K562 (cell line): ENCODE data around the gene KRTAP10-8. TPM values are rescaled to one million over a fixed set of nuclear protein-coding genes. Genes with fewer than 3 reads are reported as not detected.

Experiments used
- ARNT ChIP-seq, 2 experiments: fragments of 450-650 bp; IDR thresholded peaks; 2 replicates each; pipeline ENCODE4 v1.6.1; 2016; ENCODE audit warnings: mild to moderate bottlenecking in 1 of 2
- DIDO1 ChIP-seq: fragments of 450-650 bp; IDR thresholded peaks from 2 replicates; pipeline ENCODE4 v1.6.1; 2016; ENCODE audit warnings: low read depth, missing biosample characterization, missing genetic modification characterization
- POLR2AphosphoS5 ChIP-seq: IDR thresholded peaks from 2 replicates; pipeline ENCODE4 v1.6.1; 2011; ENCODE audit warnings: mild to moderate bottlenecking, low read depth, low read length, moderate library complexity; ENCODE audit not compliant: control insufficient read depth, insufficient read depth
- TEAD2 ChIP-seq: fragments of 450-650 bp; IDR thresholded peaks from 2 replicates; pipeline ENCODE4 v1.6.1; 2016; ENCODE audit warnings: missing genetic modification characterization, control low read depth, missing compliant biosample characterization
- TRIM24 ChIP-seq, 2 experiments: fragments of 450-650 bp; IDR thresholded peaks; 2 replicates each; pipeline ENCODE4 v1.6.1; 2016
- ZNF133 ChIP-seq: fragments of 250-450 bp; sonication (Bioruptor Pico); IDR thresholded peaks from 2 replicates; pipeline ENCODE4 v1.4.0; 2020; ENCODE audit warnings: mild to moderate bottlenecking
- ZNF165 ChIP-seq: fragments of 250-450 bp; sonication (Bioruptor Pico); IDR thresholded peaks from 2 replicates; pipeline ENCODE4 v1.4.0; 2020; ENCODE audit warnings: borderline replicate concordance
- polyA plus RNA-seq, 8 experiments: library from polyadenylated mRNA; depleted of rRNA in 4 of 8; stranded (reverse) in 5 of 8; unstranded in 3 of 8; fragments of >200 nt; fragmentation: Nextera tagmentation in 2 of 8; fragmentation: Illumina TruSeq in 1 of 8; extraction: Ambion mirVana in 2 of 8; extraction: Trizol in 1 of 8; gene quantifications; 2 replicates each; pipeline versions ENCODE4 v1.2.1 to v1.2.3, GENCODE V29; 2011 to 2014; ENCODE audit warnings: inconsistent platforms in 1 of 8, missing spikeins in 1 of 8
- total RNA-seq, 7 experiments: library from RNA; depleted of rRNA in 6 of 7; stranded (reverse); fragments of >200 nt in 6 of 7; fragmentation: Illumina TruSeq in 2 of 7; extraction: Trizol in 2 of 7; gene quantifications; 2 replicates each; pipeline versions ENCODE4 v1.2.1 to v1.2.3, GENCODE V29; 2011 to 2021; ENCODE audit warnings: low replicate concordance in 1 of 7
- TF ChIP-seq, protein P1 (sequence below): fragments of 450-650 bp; IDR thresholded peaks from 2 replicates; pipeline ENCODE4 v1.6.1; 2016; ENCODE audit warnings: mild to moderate bottlenecking, moderate library complexity
- TF ChIP-seq, protein P2 (sequence below), 2 experiments: fragments of 250-450 bp in 1 of 2; fragments of 450-650 bp in 1 of 2; sonication (Bioruptor Pico) in 1 of 2; IDR thresholded peaks; 2 replicates each; pipeline versions ENCODE4 v1.6.1 to v1.8.0; 2016 to 2021; ENCODE audit warnings: mild to moderate bottlenecking in 2 of 2, moderate library complexity in 2 of 2, missing compliant biosample characterization in 1 of 2, missing genetic modification characterization in 1 of 2
- TF ChIP-seq, protein P3 (sequence below): sonication (generic); formaldehyde crosslinking; IDR thresholded peaks from 2 replicates; pipeline ENCODE4 v1.8.1; 2022; ENCODE audit warnings: missing genetic modification reagents
- TF ChIP-seq, protein P4 (sequence below), 2 experiments: fragments of 450-650 bp in 1 of 2; sonication (generic) in 1 of 2; formaldehyde crosslinking in 1 of 2; IDR thresholded peaks in 1 of 2; conservative IDR thresholded peaks in 1 of 2; 2 replicates each; pipeline versions ENCODE4 v1.6.1 to v1.8.1; 2016 to 2023; ENCODE audit warnings: mild to moderate bottlenecking in 2 of 2, moderate library complexity in 2 of 2, inconsistent platforms in 1 of 2, missing genetic modification reagents in 1 of 2

KRTAP10-8 gene
- total and polyA plus RNA-seq, 9 of the 15 experiments (the other 6 are each of a cell fraction or from before 2014, with no cell fraction given) = not detected

DNA sequence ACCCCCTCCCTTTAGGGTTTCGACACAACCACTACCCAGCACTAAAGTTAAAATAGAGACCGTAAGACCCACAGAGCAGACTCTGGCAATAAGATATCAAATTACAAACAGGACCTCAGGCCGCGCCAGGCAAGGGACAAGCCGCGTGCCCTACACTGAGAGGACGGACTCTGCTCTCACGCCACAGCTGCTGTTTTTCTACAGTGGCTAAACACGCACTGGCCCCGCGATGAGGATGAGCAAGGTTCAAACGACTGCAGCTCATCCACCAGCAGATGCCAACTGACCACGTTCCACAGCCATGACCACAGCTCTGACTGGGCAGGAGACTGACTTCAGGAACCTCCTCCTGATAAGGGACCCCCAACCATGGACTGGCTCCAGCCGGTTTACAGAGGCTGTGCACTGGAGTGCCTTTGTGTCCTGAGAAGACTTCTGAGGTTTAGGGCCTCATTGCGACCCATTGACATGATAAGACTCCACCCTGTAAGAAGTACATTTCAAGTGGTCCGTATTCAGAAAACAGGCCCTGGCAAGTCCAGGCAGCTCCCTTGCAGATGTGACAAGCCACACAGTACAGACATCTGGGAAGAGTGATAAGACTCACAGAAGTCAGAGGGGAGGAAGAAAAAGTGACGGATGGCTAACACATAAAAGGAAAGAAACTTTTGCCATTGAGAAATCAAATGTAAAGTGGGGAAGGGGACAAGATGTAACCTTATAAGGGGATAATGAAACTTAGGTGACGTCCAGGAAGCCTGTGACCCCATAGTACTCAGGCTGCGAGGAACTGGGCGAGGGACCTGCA is 18.1 kb upstream of the KRTAP10-8 start (continued):
- TF ChIP-seq, protein P1, sequence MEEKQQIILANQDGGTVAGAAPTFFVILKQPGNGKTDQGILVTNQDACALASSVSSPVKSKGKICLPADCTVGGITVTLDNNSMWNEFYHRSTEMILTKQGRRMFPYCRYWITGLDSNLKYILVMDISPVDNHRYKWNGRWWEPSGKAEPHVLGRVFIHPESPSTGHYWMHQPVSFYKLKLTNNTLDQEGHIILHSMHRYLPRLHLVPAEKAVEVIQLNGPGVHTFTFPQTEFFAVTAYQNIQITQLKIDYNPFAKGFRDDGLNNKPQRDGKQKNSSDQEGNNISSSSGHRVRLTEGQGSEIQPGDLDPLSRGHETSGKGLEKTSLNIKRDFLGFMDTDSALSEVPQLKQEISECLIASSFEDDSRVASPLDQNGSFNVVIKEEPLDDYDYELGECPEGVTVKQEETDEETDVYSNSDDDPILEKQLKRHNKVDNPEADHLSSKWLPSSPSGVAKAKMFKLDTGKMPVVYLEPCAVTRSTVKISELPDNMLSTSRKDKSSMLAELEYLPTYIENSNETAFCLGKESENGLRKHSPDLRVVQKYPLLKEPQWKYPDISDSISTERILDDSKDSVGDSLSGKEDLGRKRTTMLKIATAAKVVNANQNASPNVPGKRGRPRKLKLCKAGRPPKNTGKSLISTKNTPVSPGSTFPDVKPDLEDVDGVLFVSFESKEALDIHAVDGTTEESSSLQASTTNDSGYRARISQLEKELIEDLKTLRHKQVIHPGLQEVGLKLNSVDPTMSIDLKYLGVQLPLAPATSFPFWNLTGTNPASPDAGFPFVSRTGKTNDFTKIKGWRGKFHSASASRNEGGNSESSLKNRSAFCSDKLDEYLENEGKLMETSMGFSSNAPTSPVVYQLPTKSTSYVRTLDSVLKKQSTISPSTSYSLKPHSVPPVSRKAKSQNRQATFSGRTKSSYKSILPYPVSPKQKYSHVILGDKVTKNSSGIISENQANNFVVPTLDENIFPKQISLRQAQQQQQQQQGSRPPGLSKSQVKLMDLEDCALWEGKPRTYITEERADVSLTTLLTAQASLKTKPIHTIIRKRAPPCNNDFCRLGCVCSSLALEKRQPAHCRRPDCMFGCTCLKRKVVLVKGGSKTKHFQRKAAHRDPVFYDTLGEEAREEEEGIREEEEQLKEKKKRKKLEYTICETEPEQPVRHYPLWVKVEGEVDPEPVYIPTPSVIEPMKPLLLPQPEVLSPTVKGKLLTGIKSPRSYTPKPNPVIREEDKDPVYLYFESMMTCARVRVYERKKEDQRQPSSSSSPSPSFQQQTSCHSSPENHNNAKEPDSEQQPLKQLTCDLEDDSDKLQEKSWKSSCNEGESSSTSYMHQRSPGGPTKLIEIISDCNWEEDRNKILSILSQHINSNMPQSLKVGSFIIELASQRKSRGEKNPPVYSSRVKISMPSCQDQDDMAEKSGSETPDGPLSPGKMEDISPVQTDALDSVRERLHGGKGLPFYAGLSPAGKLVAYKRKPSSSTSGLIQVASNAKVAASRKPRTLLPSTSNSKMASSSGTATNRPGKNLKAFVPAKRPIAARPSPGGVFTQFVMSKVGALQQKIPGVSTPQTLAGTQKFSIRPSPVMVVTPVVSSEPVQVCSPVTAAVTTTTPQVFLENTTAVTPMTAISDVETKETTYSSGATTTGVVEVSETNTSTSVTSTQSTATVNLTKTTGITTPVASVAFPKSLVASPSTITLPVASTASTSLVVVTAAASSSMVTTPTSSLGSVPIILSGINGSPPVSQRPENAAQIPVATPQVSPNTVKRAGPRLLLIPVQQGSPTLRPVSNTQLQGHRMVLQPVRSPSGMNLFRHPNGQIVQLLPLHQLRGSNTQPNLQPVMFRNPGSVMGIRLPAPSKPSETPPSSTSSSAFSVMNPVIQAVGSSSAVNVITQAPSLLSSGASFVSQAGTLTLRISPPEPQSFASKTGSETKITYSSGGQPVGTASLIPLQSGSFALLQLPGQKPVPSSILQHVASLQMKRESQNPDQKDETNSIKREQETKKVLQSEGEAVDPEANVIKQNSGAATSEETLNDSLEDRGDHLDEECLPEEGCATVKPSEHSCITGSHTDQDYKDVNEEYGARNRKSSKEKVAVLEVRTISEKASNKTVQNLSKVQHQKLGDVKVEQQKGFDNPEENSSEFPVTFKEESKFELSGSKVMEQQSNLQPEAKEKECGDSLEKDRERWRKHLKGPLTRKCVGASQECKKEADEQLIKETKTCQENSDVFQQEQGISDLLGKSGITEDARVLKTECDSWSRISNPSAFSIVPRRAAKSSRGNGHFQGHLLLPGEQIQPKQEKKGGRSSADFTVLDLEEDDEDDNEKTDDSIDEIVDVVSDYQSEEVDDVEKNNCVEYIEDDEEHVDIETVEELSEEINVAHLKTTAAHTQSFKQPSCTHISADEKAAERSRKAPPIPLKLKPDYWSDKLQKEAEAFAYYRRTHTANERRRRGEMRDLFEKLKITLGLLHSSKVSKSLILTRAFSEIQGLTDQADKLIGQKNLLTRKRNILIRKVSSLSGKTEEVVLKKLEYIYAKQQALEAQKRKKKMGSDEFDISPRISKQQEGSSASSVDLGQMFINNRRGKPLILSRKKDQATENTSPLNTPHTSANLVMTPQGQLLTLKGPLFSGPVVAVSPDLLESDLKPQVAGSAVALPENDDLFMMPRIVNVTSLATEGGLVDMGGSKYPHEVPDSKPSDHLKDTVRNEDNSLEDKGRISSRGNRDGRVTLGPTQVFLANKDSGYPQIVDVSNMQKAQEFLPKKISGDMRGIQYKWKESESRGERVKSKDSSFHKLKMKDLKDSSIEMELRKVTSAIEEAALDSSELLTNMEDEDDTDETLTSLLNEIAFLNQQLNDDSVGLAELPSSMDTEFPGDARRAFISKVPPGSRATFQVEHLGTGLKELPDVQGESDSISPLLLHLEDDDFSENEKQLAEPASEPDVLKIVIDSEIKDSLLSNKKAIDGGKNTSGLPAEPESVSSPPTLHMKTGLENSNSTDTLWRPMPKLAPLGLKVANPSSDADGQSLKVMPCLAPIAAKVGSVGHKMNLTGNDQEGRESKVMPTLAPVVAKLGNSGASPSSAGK = peak; percentile 93
- TF ChIP-seq, protein P2, sequence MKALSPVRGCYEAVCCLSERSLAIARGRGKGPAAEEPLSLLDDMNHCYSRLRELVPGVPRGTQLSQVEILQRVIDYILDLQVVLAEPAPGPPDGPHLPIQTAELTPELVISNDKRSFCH (CRISPR knock-in tag; IDR thresholded peaks at IDR 0.05) = no peak
- TF ChIP-seq, protein P2 (tag; IDR thresholded peaks at IDR 0.05) = peak; percentile 87
- no peak for TF ChIP-seq ZNF165
- peak; percentile 60; the same call in 1 of the 2 replicates for TF ChIP-seq DIDO1 (tag)
- peak; percentile 79 for TF ChIP-seq TEAD2 (tag)
- no peak for TF ChIP-seq ZNF133 (CRISPR knock-in tag)
- TF ChIP-seq, protein P3, sequence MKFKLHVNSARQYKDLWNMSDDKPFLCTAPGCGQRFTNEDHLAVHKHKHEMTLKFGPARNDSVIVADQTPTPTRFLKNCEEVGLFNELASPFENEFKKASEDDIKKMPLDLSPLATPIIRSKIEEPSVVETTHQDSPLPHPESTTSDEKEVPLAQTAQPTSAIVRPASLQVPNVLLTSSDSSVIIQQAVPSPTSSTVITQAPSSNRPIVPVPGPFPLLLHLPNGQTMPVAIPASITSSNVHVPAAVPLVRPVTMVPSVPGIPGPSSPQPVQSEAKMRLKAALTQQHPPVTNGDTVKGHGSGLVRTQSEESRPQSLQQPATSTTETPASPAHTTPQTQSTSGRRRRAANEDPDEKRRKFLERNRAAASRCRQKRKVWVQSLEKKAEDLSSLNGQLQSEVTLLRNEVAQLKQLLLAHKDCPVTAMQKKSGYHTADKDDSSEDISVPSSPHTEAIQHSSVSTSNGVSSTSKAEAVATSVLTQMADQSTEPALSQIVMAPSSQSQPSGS (CRISPR knock-in tag) = no peak
- TF ChIP-seq POLR2AphosphoS5 = peak; percentile 63
- TF ChIP-seq ARNT (IDR thresholded peaks at IDR 0.05) = peak in 1 of 2 experiments; percentile 74; a peak in 2 of 4 replicates
- TF ChIP-seq, protein P4, sequence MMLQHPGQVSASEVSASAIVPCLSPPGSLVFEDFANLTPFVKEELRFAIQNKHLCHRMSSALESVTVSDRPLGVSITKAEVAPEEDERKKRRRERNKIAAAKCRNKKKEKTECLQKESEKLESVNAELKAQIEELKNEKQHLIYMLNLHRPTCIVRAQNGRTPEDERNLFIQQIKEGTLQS (IDR thresholded peaks at IDR 0.05) = 0 out of 2 replicates have a peak, but pooled peaks have one; percentile 23
- TF ChIP-seq, protein P4 (CRISPR knock-in tag; conservative IDR thresholded peaks at IDR 0.05) = no peak
- peak; percentile 94 to 98 for TF ChIP-seq TRIM24 (IDR thresholded peaks at IDR 0.05)
